GM12872 (cell line): ENCODE measurements around the gene HOXA6.

Source experiments
- CTCF ChIP-seq: IDR thresholded peaks from 3 replicates; pipeline ENCODE4 v1.5.1; 2011; ENCODE audit warnings: low read depth, mild to moderate bottlenecking, low read length, moderate library complexity; ENCODE audit not compliant: insufficient read depth

The HOXA6 gene

GRCh38 chr7:27191833-27192545 is 44.4 kb upstream of the HOXA6 start:
- no peak for TF ChIP-seq CTCF

- no peak for TF ChIP-seq CTCF
These were observed 43.7 kb upstream of the HOXA6 start for GRCh38 chr7:27191161-27191731.

GRCh38 chr7:27189997-27190748 is 42.6 kb upstream of the HOXA6 start:
- TF ChIP-seq CTCF: no peak

GRCh38 chr7:27189295-27189996 is 41.9 kb upstream of the HOXA6 start:
- TF ChIP-seq CTCF: no peak

GRCh38 chr7:27188386-27189294 is 41.1 kb upstream of the HOXA6 start:
- TF ChIP-seq CTCF: no peak

- TF ChIP-seq CTCF: no peak
These were observed 40.2 kb upstream of the HOXA6 start for GRCh38 chr7:27187475-27188385.
